ENCODE results near the gene SLC25A44. TPM values are rescaled to one million over a fixed set of nuclear protein-coding genes. Genes with fewer than 3 reads are reported as not detected.
"Not testable (repeated sequence)": the region's sequence is repeated elsewhere in the genome, so short reads cannot be mapped to it uniquely, and the experiment has no call there.

SLC25A44 gene
- total RNA-seq, 1 experiment from 2014 or later: 32.3 TPM

- Mint-ChIP-seq H3K27ac (ENCODE audit: low read depth, unreplicated experiment) (peak overlapping the region; percentile 96), H3K9me3 (ENCODE audit: unreplicated experiment) (no peaks in the 10 kb centered on the region), H3K4me1 (ENCODE audit: insufficient read depth, unreplicated experiment) (peaks cover 24% of the 10 kb centered on the region), H3K4me3 (ENCODE audit: unreplicated experiment) (peak overlapping the region; percentile 97), H3K36me3 (ENCODE audit: insufficient read depth, unreplicated experiment) (peaks cover 18% of the 10 kb centered on the region), H3K27me3 (ENCODE audit: insufficient read depth, unreplicated experiment) (no peaks in the 10 kb centered on the region)
- intact Hi-C loops (cut with micrococcal nuclease): loop anchor here (5.0 kb wide), 1 partner anchor 66 kb away; no protein-coding TSS in a partner anchor
- POLR2A ChIA-PET: interaction anchor here (0.5 to 5.1 kb wide), 34 partner anchors 11 to 1276 kb away, joined by 3 to 131 read pairs (median 8); partner anchors contain the start of genes ARHGEF2, BGLAP, GLMP and KHDC4
- TF ChIP-seq CTCF (IDR thresholded peaks at IDR 0.05; ENCODE audit: unreplicated experiment): no peak
- DNase-seq (ENCODE audit: unreplicated experiment): no peak
- BruUV-seq (replicated peaks): no TSS peak
- CTCF ChIA-PET: interaction anchor here (0.8 to 4.5 kb wide), 11 partner anchors 12 to 123 kb away, joined by 3 to 57 read pairs (median 5); no protein-coding TSS in a partner anchor
Measured at GRCh38 chr1:156213644-156213966, 19.7 kb downstream of the SLC25A44 start.

GRCh38 chr1:156214024-156214748 is 20.3 kb downstream of the SLC25A44 start:
- H3K27ac Mint-ChIP-seq (ENCODE audit: low read depth, unreplicated experiment): peak overlapping the region; percentile 96
- no TSS peak for BruUV-seq (replicated peaks)
- intact Hi-C loops (cut with micrococcal nuclease): loop anchor here (5.0 kb wide), 1 partner anchor 67 kb away; no protein-coding TSS in a partner anchor
- H3K4me3 Mint-ChIP-seq (ENCODE audit: unreplicated experiment): peak overlapping the region; percentile 97
- POLR2A ChIA-PET: interaction anchor here (0.5 to 5.1 kb wide), 24 partner anchors 9 to 271 kb away, joined by 3 to 131 read pairs (median 8); partner anchors contain the start of genes ARHGEF2, SLC25A44 and SMG5
- peak; percentile 86 for DNase-seq (ENCODE audit: unreplicated experiment)
- H3K4me1 Mint-ChIP-seq (ENCODE audit: insufficient read depth, unreplicated experiment): peaks cover 25% of the 10 kb centered on the region
- no peak for TF ChIP-seq CTCF (IDR thresholded peaks at IDR 0.05; ENCODE audit: unreplicated experiment)
- CTCF ChIA-PET: interaction anchor here (0.6 to 4.5 kb wide), 11 partner anchors 12 to 124 kb away, joined by 3 to 57 read pairs (median 3); no protein-coding TSS in a partner anchor
- H3K36me3 Mint-ChIP-seq (ENCODE audit: insufficient read depth, unreplicated experiment): peaks cover 16% of the 10 kb centered on the region
- no peaks in the 10 kb centered on the region for H3K27me3 Mint-ChIP-seq (ENCODE audit: insufficient read depth, unreplicated experiment)
- no peaks in the 10 kb centered on the region for H3K9me3 Mint-ChIP-seq (ENCODE audit: unreplicated experiment)

- H3K27me3 Mint-ChIP-seq (ENCODE audit: insufficient read depth, unreplicated experiment); BruUV-seq (replicated peaks); H3K9me3 Mint-ChIP-seq (ENCODE audit: unreplicated experiment); H3K27ac Mint-ChIP-seq (ENCODE audit: low read depth, unreplicated experiment); DNase-seq (ENCODE audit: unreplicated experiment); H3K4me3 Mint-ChIP-seq (ENCODE audit: unreplicated experiment); intact Hi-C loops (cut with micrococcal nuclease): not testable (repeated sequence)
- ChIA-PET CTCF (interaction anchor here (0.9 to 4.5 kb wide), 2 partner anchors 9 to 247 kb away, joined by 3 to 57 read pairs; no protein-coding TSS in a partner anchor), POLR2A (interaction anchor here (0.7 to 5.1 kb wide), 2 partner anchors 9 to 11 kb away, joined by 5 to 52 read pairs; no protein-coding TSS in a partner anchor)
- peaks cover 35% of the 10 kb centered on the region for H3K4me1 Mint-ChIP-seq (ENCODE audit: insufficient read depth, unreplicated experiment)
- H3K36me3 Mint-ChIP-seq (ENCODE audit: insufficient read depth, unreplicated experiment): peaks cover 30% of the 10 kb centered on the region
Measured at GRCh38 chr1:156216361-156217086, 22.6 kb downstream of the SLC25A44 start.

GRCh38 chr1:156217871-156218270 is 24.0 kb downstream of the SLC25A44 start:
- CTCF ChIA-PET: interaction anchor here (0.6 to 22.6 kb wide), 10 partner anchors 8 to 287 kb away, joined by 3 to 524 read pairs (median 4); partner anchors contain the start of gene SLC25A44
- Mint-ChIP-seq H3K36me3 (ENCODE audit: insufficient read depth, unreplicated experiment) (peaks cover 42% of the 10 kb centered on the region), H3K27ac (ENCODE audit: low read depth, unreplicated experiment) (peak overlapping the region; percentile 47), H3K9me3 (ENCODE audit: unreplicated experiment) (no peaks in the 10 kb centered on the region), H3K4me1 (ENCODE audit: insufficient read depth, unreplicated experiment) (peaks cover 33% of the 10 kb centered on the region), H3K27me3 (ENCODE audit: insufficient read depth, unreplicated experiment) (no peaks in the 10 kb centered on the region), H3K4me3 (ENCODE audit: unreplicated experiment) (peak overlapping the region; percentile 39)
- no peak for TF ChIP-seq CTCF (IDR thresholded peaks at IDR 0.05; ENCODE audit: unreplicated experiment)
- POLR2A ChIA-PET: interaction anchor here (0.7 to 2.4 kb wide), 7 partner anchors 10 to 160 kb away, joined by 3 to 6 read pairs (median 5); partner anchors contain the start of gene SLC25A44
- peak; percentile 83 for DNase-seq (ENCODE audit: unreplicated experiment)
- BruUV-seq (replicated peaks): no TSS peak
- intact Hi-C loops (cut with micrococcal nuclease): no loop called here
